Testis (tissue), 2 donors: ENCODE data around the gene ROS1.

Experiments
- CTCF ChIP-seq, 3 experiments: fragments of 450-650 bp in 2 of 3; fragments of 200-600 bp in 1 of 3; sonication (generic) in 1 of 3; IDR thresholded peaks; one replicate each; pipeline ENCODE4 v1.5.1; 2016 to 2019; ENCODE audit warnings: antibody characterized with exemption in 3 of 3, mild to moderate bottlenecking in 2 of 3, moderate library complexity in 1 of 3
- POLR2A ChIP-seq: fragments of 450-650 bp; IDR thresholded peaks from one replicate; pipeline ENCODE4 v1.6.1; 2017; ENCODE audit warnings: antibody characterized with exemption, mild to moderate bottlenecking, moderate library complexity

GRCh38 chr6:117270055-117270842 is 155.5 kb downstream of the ROS1 start:
- TF ChIP-seq CTCF (IDR thresholded peaks at IDR 0.05): no peak
- TF ChIP-seq POLR2A: no peak
